WTC11 (cell line): ENCODE measurements around the gene LDAH. TPM values are rescaled to one million over a fixed set of nuclear protein-coding genes. Genes with fewer than 3 reads are reported as not detected.

Experiments used
- ARID4B ChIP-seq: sonication (generic); formaldehyde crosslinking; IDR thresholded peaks from 2 replicates; pipeline ENCODE4 v1.8.0; 2023; ENCODE audit warnings: missing genetic modification reagents, mild to moderate bottlenecking, borderline replicate concordance
- CTCF ChIP-seq: fragments of 200-600 bp; IDR thresholded peaks from 2 replicates; pipeline ENCODE4 v1.8.0; 2022; ENCODE audit warnings: antibody characterized with exemption
- E2F4 ChIP-seq: sonication (generic); formaldehyde crosslinking; IDR thresholded peaks from 2 replicates; pipeline ENCODE4 v1.8.1; 2022; ENCODE audit warnings: low read depth, mild to moderate bottlenecking, moderate library complexity, missing genetic modification reagents, borderline replicate concordance
- ELF4 ChIP-seq: sonication (generic); formaldehyde crosslinking; IDR thresholded peaks from 2 replicates; pipeline ENCODE4 v1.8.1; 2022; ENCODE audit warnings: low read depth, mild to moderate bottlenecking, moderate library complexity, missing genetic modification reagents
- ESRRA ChIP-seq: sonication (generic); formaldehyde crosslinking; IDR thresholded peaks from 2 replicates; pipeline ENCODE4 v1.8.1; 2022; ENCODE audit warnings: mild to moderate bottlenecking, missing genetic modification reagents, borderline replicate concordance
- FOXK1 ChIP-seq: sonication (generic); formaldehyde crosslinking; IDR thresholded peaks from 2 replicates; pipeline ENCODE4 v1.8.0; 2022; ENCODE audit warnings: mild to moderate bottlenecking, moderate library complexity, missing genetic modification reagents
- GRHL2 ChIP-seq: fragments of 250-450 bp; sonication (Bioruptor Pico); IDR thresholded peaks from 2 replicates; pipeline ENCODE4 v1.8.0; 2022; ENCODE audit warnings: mild to moderate bottlenecking, moderate library complexity; ENCODE audit not compliant: insufficient replicate concordance, severe bottlenecking
- JUN ChIP-seq: sonication (generic); formaldehyde crosslinking; IDR thresholded peaks from 2 replicates; pipeline ENCODE4 v1.8.0; 2023; ENCODE audit warnings: mild to moderate bottlenecking, missing genetic modification reagents
- NFATC4 ChIP-seq: fragments of 250-450 bp; sonication (Bioruptor Pico); IDR thresholded peaks from 2 replicates; pipeline ENCODE4 v1.9.0; 2021; ENCODE audit warnings: mild to moderate bottlenecking
- RORB ChIP-seq: fragments of 250-450 bp; sonication (Bioruptor Pico); IDR thresholded peaks from 2 replicates; pipeline ENCODE4 v1.9.0; 2021; ENCODE audit warnings: mild to moderate bottlenecking
- TEAD1 ChIP-seq: sonication (generic); formaldehyde crosslinking; IDR thresholded peaks from 2 replicates; pipeline ENCODE4 v1.8.0; 2022; ENCODE audit warnings: mild to moderate bottlenecking, missing genetic modification reagents
- ZNF138 ChIP-seq: sonication (generic); formaldehyde crosslinking; conservative IDR thresholded peaks from 2 replicates; pipeline ENCODE4 v1.8.1; 2022; ENCODE audit warnings: mild to moderate bottlenecking, moderate library complexity, missing genetic modification reagents
- total RNA-seq: library from RNA; stranded (reverse); gene quantifications from 3 replicates; pipeline ENCODE4 v1.2.3, GENCODE V29; 2021
- TF ChIP-seq, protein P1 (sequence below): fragments of 250-450 bp; sonication (Bioruptor Pico); IDR thresholded peaks from 2 replicates; pipeline ENCODE4 v1.8.0; 2021; ENCODE audit warnings: mild to moderate bottlenecking
- TF ChIP-seq, protein P2 (sequence below): fragments of 250-450 bp; sonication (Bioruptor Pico); IDR thresholded peaks from 2 replicates; pipeline ENCODE4 v1.9.0; 2021; ENCODE audit warnings: mild to moderate bottlenecking
- TF ChIP-seq, protein P3 (sequence below): sonication (generic); formaldehyde crosslinking; IDR thresholded peaks from 2 replicates; pipeline ENCODE4 v1.8.0; 2022; ENCODE audit warnings: missing genetic modification reagents
- TF ChIP-seq, protein P4 (sequence below): fragments of 250-450 bp; sonication (Bioruptor Pico); IDR thresholded peaks from 2 replicates; pipeline ENCODE4 v2.1.2; 2022; ENCODE audit warnings: mild to moderate bottlenecking, moderate library complexity

LDAH gene
- total RNA-seq, 1 experiment from 2014 or later = 20.5 TPM

DNA sequence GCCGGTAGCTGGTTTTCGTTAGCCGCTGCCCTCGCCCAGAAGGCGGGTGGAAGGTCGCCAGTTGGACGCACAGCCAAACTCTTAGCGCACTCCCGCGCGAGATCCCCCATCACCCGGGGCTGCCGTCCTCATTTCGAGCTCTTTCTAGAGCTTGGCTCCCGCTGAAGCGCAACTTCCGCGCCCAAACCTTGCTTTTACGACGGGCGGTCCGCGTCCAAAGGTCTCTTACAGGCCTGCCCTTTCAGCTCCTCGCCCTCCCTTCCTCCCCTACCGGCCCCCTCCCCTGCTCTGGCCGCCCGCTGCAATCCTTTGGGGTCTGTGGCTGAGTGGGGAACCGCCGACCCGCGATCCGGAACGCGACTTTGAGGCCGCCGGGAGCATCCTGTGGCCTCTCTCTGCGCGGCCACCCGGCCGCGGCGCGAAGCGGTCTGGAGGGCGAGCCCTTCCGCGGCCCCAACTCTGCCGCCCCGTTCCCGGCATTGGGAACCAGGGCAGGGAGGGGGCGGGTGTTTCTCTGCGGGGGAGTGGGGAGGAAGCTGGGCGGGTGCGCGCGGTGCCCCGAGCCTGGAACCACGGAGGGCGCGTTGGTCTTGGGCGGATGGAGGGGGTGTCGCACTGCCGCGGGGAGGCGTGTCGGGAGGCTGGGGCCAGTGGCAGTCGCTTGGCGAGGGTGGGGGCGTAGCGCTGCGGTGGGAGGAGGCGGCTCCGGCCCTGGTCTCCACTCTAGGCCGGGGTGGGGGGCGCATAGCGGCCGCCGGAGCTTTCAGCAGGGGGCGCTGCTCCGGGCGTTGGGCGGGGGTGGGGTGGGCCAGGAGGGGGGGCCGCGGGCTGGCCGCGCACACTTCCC lies 156.4 kb downstream of the LDAH start, which contains the start of gene GDF7 (continued):
- TF ChIP-seq, protein P1, sequence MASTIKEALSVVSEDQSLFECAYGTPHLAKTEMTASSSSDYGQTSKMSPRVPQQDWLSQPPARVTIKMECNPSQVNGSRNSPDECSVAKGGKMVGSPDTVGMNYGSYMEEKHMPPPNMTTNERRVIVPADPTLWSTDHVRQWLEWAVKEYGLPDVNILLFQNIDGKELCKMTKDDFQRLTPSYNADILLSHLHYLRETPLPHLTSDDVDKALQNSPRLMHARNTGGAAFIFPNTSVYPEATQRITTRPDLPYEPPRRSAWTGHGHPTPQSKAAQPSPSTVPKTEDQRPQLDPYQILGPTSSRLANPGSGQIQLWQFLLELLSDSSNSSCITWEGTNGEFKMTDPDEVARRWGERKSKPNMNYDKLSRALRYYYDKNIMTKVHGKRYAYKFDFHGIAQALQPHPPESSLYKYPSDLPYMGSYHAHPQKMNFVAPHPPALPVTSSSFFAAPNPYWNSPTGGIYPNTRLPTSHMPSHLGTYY (CRISPR knock-in tag) = no peak
- TF ChIP-seq, protein P2, sequence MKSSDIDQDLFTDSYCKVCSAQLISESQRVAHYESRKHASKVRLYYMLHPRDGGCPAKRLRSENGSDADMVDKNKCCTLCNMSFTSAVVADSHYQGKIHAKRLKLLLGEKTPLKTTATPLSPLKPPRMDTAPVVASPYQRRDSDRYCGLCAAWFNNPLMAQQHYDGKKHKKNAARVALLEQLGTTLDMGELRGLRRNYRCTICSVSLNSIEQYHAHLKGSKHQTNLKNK (CRISPR knock-in tag) = no peak
- TF ChIP-seq TEAD1 = no peak
- no peak for TF ChIP-seq JUN
- TF ChIP-seq ESRRA = no peak
- TF ChIP-seq ARID4B = no peak
- TF ChIP-seq GRHL2 (CRISPR knock-in tag) = no peak
- no peak for TF ChIP-seq E2F4 (CRISPR knock-in tag)
- no peak for TF ChIP-seq ELF4 (CRISPR knock-in tag)
- TF ChIP-seq, protein P3, sequence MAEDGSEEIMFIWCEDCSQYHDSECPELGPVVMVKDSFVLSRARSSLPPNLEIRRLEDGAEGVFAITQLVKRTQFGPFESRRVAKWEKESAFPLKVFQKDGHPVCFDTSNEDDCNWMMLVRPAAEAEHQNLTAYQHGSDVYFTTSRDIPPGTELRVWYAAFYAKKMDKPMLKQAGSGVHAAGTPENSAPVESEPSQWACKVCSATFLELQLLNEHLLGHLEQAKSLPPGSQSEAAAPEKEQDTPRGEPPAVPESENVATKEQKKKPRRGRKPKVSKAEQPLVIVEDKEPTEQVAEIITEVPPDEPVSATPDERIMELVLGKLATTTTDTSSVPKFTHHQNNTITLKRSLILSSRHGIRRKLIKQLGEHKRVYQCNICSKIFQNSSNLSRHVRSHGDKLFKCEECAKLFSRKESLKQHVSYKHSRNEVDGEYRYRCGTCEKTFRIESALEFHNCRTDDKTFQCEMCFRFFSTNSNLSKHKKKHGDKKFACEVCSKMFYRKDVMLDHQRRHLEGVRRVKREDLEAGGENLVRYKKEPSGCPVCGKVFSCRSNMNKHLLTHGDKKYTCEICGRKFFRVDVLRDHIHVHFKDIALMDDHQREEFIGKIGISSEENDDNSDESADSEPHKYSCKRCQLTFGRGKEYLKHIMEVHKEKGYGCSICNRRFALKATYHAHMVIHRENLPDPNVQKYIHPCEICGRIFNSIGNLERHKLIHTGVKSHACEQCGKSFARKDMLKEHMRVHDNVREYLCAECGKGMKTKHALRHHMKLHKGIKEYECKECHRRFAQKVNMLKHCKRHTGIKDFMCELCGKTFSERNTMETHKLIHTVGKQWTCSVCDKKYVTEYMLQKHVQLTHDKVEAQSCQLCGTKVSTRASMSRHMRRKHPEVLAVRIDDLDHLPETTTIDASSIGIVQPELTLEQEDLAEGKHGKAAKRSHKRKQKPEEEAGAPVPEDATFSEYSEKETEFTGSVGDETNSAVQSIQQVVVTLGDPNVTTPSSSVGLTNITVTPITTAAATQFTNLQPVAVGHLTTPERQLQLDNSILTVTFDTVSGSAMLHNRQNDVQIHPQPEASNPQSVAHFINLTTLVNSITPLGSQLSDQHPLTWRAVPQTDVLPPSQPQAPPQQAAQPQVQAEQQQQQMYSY (CRISPR knock-in tag) = peak; percentile 35; the same call in 1 of the 2 replicates
- TF ChIP-seq NFATC4 (CRISPR knock-in tag) = no peak
- no peak for TF ChIP-seq RORB (CRISPR knock-in tag)
- TF ChIP-seq CTCF = peak; percentile 31; the same call in 1 of the 2 replicates
- TF ChIP-seq ZNF138 (CRISPR knock-in tag) = no peak
- TF ChIP-seq, protein P4, sequence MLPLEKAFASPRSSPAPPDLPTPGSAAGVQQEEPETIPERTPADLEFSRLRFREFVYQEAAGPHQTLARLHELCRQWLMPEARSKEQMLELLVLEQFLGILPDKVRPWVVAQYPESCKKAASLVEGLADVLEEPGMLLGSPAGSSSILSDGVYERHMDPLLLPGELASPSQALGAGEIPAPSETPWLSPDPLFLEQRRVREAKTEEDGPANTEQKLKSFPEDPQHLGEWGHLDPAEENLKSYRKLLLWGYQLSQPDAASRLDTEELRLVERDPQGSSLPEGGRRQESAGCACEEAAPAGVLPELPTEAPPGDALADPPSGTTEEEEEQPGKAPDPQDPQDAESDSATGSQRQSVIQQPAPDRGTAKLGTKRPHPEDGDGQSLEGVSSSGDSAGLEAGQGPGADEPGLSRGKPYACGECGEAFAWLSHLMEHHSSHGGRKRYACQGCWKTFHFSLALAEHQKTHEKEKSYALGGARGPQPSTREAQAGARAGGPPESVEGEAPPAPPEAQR = no peak
- no peak for TF ChIP-seq FOXK1 (CRISPR knock-in tag)
- TF ChIP-seq, all 79 proteins: peak for 3
